Neural progenitor cell (in vitro differentiated cells): Measurements from ENCODE around the gene TRPC5OS.

ENCODE experiments used
- CTCF ChIP-seq: fragments of 200-600 bp; sonication (generic); IDR thresholded peaks from 2 replicates; pipeline ENCODE4 v1.5.1; 2017; ENCODE audit warnings: antibody characterized with exemption, mild to moderate bottlenecking
- EZH2 ChIP-seq: fragments of 200-600 bp; sonication (generic); IDR thresholded peaks from 2 replicates; pipeline ENCODE4 v1.6.1; 2017; ENCODE audit warnings: antibody characterized with exemption, mild to moderate bottlenecking, moderate library complexity
- EZH2phosphoT487 ChIP-seq: fragments of 200-600 bp; sonication (generic); IDR thresholded peaks from 2 replicates; pipeline ENCODE4 v1.6.1; 2017; ENCODE audit warnings: antibody characterized with exemption

- TF ChIP-seq CTCF (no peak), EZH2phosphoT487 (no peak), EZH2 (no peak)
These were observed 21.2 kb upstream of the TRPC5OS start for GRCh38 chrX:111854556-111855490.
